ENCODE data around the gene CLEC18C. TPM values are rescaled to one million over a fixed set of nuclear protein-coding genes. Genes with fewer than 3 reads are reported as not detected.
"Not testable (repeated sequence)": the region's sequence is repeated elsewhere in the genome, so short reads cannot be mapped to it uniquely, and the experiment has no call there.

Gene CLEC18C
- total and polyA plus RNA-seq, 9 donors: 0.07 to 0.50 (median 0.25) TPM; not detected in 2

DNA sequence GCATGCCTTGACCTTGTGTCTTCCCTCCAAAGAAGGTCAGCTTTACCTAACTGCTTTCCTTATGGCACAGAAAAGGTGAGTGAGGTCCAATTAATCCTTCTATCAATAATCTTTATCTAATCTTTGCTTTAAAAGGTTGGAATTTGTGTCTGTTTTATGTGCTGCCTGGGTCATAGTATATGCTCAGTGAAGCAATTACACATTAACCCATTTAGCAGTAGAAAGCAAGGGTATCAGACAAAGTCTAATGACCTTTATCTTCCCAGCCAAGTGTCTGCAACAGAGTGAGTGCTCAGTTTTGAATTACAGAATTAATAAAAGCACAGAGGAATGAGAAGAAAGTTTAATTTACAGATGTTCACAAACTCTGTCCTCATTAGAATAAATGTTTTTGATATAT, 52.4 kb downstream of the CLEC18C start:
- DNase-seq; H3K4me3 ChIP-seq; H3K36me3 ChIP-seq; H3K9me3 ChIP-seq; intact Hi-C loops (cut with DNase I); H3K27me3 ChIP-seq; H3K4me1 ChIP-seq (ENCODE audit: insufficient read depth); H3K27ac ChIP-seq: not testable (repeated sequence)

DNA sequence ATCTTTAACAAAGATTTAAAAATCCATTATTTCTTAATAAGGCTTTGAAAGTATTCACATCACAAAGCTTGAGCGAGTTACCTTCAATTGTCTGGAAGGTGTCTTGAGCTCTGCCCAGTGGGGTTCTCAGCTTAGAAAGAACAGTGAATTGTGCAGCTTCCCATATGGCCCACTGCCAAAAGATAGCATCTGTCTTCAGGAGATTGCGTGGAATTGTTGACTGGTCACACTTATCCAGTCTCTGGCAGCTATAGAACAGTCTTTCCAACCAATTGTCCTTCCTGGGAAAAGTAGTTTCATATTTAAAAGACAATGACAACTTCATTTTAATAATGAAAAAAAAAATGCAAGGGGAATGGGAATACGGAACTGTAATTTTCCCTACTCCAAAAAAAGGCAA, 58.2 kb downstream of the CLEC18C start:
- H3K4me1 ChIP-seq (ENCODE audit: insufficient read depth); H3K4me3 ChIP-seq; H3K27me3 ChIP-seq; H3K9me3 ChIP-seq; intact Hi-C loops (cut with DNase I); DNase-seq; H3K27ac ChIP-seq; H3K36me3 ChIP-seq: not testable (repeated sequence)
- WGBS, 3 donors: 77 to 91% (median 81%) methylated on average over 2 to 3 of the region's 3 CpGs

Small RNA genes lying within 50 kb of the gene (small RNA-seq; reads per million reads assigned to genes)
- not detected for gene AC009060.2

Other genes starting within 250 kb of the CLEC18C start
- gene CLEC18A, start 222.5 kb upstream of the CLEC18C start, total RNA-seq: 1 to 10 TPM in 2 of 7 donors, under 1 TPM in 4, not detected in 1; 0.12 to 1.5 (median 0.39) TPM
- gene CLEC18A, start 222.5 kb upstream of the CLEC18C start, polyA plus RNA-seq: under 1 TPM; 0.47 to 0.64 TPM
- 10 to 100 TPM; 13.4 to 44.5 (median 26.0) TPM for gene PDPR, start 59.5 kb upstream of the CLEC18C start, total RNA-seq
- gene PDPR, start 59.5 kb upstream of the CLEC18C start, polyA plus RNA-seq: 10 to 100 TPM; 14.9 to 21.7 TPM
- 10 to 100 TPM; 19.5 to 30.2 (median 22.4) TPM for gene EXOSC6, start 78.2 kb downstream of the CLEC18C start, total RNA-seq
- gene EXOSC6, start 78.2 kb downstream of the CLEC18C start, polyA plus RNA-seq: 10 to 100 TPM; 12.4 to 15.5 TPM
- gene AARS1, start 115.7 kb downstream of the CLEC18C start, total RNA-seq: 100 to 1,000 TPM in 1 of 7 donors, 10 to 100 TPM in 6; 26.7 to 280 (median 60.3) TPM
- 10 to 100 TPM; 38.8 to 83.2 TPM for gene AARS1, start 115.7 kb downstream of the CLEC18C start, polyA plus RNA-seq
- 10 to 100 TPM; 18.9 to 42.2 (median 21.6) TPM for gene DDX19B, start 125.4 kb downstream of the CLEC18C start, total RNA-seq
- 10 to 100 TPM; 21.1 to 45.6 TPM for gene DDX19B, start 125.4 kb downstream of the CLEC18C start, polyA plus RNA-seq
- gene DDX19A, start 173.1 kb downstream of the CLEC18C start, total RNA-seq: 10 to 100 TPM; 22.9 to 40.9 (median 34.7) TPM
- 10 to 100 TPM; 26.3 to 37.3 TPM for gene DDX19A, start 173.1 kb downstream of the CLEC18C start, polyA plus RNA-seq